IPS-18c (cell line): ENCODE data around the gene TMEM169.

ENCODE experiments used
- H3K4me3 ChIP-seq: 2 replicates; pipeline ENCODE4 v1.7.0; 2013; ENCODE audit warnings: low read depth, mild to moderate bottlenecking, low read length, moderate library complexity; ENCODE audit not compliant: insufficient read depth
- H3K9me3 ChIP-seq: one replicate; pipeline ENCODE4 v1.6.1; 2013; ENCODE audit warnings: mild to moderate bottlenecking, low read length, moderate library complexity; ENCODE audit not compliant: control insufficient read depth, insufficient read depth

Gene TMEM169

GRCh38 chr2:216142540-216142939, 60.8 kb downstream of the TMEM169 start:
- Histone ChIP-seq H3K9me3 (no peaks in the 10 kb centered on the region), H3K4me3 (no peak overlapping the region)

DNA sequence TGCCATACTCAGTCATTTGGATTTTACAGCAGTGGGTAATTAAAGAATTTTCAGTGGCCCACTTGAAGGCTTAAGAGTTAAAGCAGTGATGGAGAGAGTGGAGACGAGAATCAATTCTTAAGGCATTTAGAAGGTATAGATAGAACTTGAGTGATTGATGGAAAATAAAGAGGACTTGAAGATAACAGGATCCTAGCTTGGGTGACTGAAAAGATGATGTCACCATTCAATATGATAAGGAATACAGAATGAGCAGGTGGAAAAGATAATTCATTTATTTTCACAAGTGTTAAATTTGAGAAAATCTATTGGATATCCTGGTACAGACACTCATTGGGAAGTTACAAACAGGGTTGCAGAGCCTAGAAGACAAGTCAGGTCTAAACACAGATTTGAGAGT, 62.7 kb downstream of the TMEM169 start:
- Histone ChIP-seq H3K9me3 (no peaks in the 10 kb centered on the region), H3K4me3 (no peak overlapping the region)

DNA sequence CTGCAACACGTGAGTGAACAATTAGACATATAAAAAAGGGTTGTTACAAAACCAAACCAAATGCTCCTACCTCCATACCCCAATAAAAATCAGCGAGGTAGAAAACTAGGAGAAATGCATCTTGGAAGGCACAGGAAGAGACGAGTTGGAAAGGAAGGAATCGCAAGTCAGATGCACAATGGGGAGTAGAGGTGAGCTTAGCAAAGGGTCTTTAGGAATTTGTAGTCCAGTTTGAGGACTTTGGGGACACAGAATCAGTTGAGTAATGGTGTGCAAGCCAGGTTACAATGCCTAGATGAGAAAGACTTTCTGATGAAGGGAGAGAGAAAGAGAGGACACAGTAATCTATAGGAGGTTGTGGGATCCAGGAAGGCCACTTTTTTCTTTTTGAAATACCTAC, 63.1 kb downstream of the TMEM169 start:
- Histone ChIP-seq H3K9me3 (no peaks in the 10 kb centered on the region), H3K4me3 (no peak overlapping the region)

DNA sequence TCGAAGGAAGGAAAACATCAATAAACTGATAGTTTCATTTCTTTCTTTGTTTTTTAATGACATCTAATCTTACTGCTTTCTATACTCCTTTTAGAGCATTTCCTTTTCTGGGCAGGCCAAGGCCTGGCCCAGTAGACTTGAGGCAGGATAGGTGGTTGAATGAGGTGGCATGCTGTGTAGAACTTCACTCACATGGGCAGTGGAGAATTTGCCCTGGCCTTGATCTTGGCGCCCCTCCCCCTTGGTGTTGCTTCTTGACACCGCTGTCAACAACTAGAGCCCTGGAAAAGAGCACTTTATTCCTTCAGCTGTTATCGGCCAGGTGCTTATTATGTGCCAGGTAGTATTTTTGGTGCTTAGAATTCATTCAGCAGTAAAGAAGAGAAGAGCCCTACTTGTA, 64.9 kb downstream of the TMEM169 start:
- H3K9me3 ChIP-seq, result no peaks in the 10 kb centered on the region

DNA sequence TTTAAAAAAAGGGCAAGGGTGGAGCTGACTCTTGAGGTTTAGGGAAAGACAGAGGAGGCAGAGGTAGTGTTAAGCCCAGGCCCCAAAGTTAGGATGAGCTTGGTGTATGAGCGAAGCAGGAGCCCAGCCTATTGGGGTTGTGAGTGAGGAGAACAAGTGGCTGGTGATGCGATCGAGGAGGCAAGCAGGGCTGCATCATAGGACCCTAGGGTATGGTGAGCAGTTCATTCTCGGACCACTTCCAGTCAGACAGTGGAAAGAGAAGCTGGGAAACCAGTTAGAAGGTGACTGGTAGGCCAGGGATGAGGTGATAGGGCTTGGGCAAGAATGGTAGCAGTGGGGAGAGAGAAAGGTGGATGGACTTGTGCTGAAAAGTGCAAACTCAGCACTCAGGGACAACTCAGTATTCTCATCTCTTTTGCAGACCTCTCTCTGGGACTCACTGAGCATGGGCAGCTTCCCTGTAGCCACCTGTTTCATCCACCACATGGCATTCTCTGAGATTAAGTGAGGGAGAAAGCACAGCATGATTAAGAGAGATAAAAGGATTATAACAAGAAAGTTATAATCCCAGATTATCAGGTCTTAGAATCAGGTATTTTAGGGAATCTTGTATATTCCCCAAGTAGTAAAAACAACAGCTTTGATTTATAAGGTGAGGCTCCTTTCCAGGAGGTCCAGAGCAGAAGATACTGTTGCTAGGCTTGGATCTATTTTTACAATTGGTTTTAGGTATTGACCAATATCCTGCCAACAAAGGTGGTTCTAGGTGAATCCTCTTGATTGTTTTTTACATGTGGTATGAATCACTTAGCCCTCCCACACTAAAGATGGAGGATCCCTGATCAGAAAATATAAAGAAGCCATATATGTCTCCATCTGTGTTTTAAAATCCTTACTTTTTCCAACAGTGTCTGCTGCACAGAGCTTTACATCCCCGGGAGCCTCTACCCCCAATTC, 65.7 kb downstream of the TMEM169 start:
- Histone ChIP-seq H3K4me3 (no peak overlapping the region), H3K9me3 (no peaks in the 10 kb centered on the region)

More for the DNA sequence above, 64.9 kb downstream of the TMEM169 start:
- no peak overlapping the region for H3K4me3 ChIP-seq

DNA sequence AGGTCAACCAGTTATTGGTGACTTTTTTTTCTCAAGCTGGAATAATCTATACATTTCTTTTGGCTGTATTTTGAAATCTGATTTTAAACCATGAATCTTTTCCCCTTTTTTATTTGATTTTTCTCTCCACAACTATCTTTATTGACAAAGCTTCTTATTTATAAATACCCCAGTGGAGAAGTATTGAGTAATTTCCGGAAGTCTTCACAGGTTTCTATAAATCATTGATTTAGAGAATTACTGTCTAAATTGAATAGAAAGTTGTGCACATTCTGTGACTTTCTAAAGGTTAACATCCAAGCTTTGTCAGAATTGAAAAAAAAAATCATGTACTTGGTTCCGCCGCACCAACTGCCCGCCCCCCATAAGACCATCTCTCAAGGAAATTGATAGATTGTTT, 67.3 kb downstream of the TMEM169 start:
- Histone ChIP-seq H3K4me3 (no peak overlapping the region), H3K9me3 (no peaks in the 10 kb centered on the region)

- Histone ChIP-seq H3K4me3 (no peak overlapping the region), H3K9me3 (no peaks in the 10 kb centered on the region)
Measured at GRCh38 chr2:216149741-216150140, 68.0 kb downstream of the TMEM169 start.

DNA sequence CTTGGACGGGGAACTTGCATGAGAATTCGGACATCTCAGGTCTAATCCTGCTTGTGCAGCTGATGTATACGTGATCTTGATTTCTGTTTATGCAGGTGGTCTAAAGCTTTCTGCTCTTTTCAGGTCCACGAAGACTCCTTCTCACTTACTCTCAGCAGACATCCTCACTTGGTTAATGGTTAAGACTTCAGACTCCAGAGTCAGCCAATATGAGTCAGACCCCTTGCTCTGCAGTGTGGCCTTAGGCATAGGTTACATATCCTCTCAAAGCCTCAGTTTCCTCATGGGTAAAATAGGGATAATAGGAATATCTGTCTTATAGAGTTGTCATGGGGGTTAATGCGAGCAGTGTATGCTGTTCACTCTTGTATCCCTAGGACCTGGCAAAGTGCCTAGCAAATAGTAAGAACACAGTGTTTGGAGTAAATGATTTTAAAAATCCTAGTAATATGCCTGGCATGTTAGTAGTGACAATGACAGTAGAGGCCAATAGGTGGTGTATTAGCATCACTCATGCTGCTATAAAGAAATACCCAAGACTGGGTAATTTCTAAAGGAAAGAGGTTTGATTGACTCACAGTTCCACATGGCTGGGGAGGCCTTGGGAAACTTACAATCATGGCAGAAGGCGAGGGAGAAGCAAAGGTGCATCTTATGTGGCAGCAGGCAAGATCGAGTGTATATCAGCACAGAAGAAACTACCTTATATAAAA, 69.8 kb downstream of the TMEM169 start:
- H3K4me3 ChIP-seq, result no peak overlapping the region
- H3K9me3 ChIP-seq, result no peaks in the 10 kb centered on the region
